DND-41 (cell line): ENCODE measurements around the gene FEM1C.

Experiments used
- ATAC-seq: fragments of 200-7000 bp; cut with Tn5 transposase; 3 replicates; pipeline ENCODE4 v1.9.1; 2021; ENCODE audit warnings: low read depth; ENCODE audit not compliant: insufficient read depth
- DNase-seq: peaks from one replicate; pipeline ENCODE4 v3.0.0-alpha.2; 2020
- H2AFZ ChIP-seq: 2 replicates; pipeline ENCODE4 v1.6.0; 2012; ENCODE audit warnings: low read depth, low read length
- H3K27ac ChIP-seq: 2 replicates; pipeline ENCODE4 v1.5.1; 2012; ENCODE audit warnings: low read length, inconsistent platforms
- H3K27me3 ChIP-seq: fragments of 200-600 bp; sonication (generic); 2 replicates; pipeline ENCODE4 v1.6.0; 2012; ENCODE audit warnings: low read length, mild to moderate bottlenecking, inconsistent platforms; ENCODE audit not compliant: insufficient read depth, poor library complexity
- H3K36me3 ChIP-seq: 2 replicates; pipeline ENCODE4 v1.5.1; 2012; ENCODE audit warnings: low read length, inconsistent platforms; ENCODE audit not compliant: insufficient read depth
- H3K4me1 ChIP-seq: 2 replicates; pipeline ENCODE4 v1.5.1; 2012; ENCODE audit warnings: mild to moderate bottlenecking, low read length; ENCODE audit not compliant: insufficient read depth
- H3K4me2 ChIP-seq: 2 replicates; pipeline ENCODE4 v1.6.0; 2012; ENCODE audit warnings: mild to moderate bottlenecking, moderate library complexity, low read length, inconsistent platforms; ENCODE audit not compliant: insufficient read depth
- H3K4me3 ChIP-seq, 2 experiments: fragments of 200-600 bp in 1 of 2; shearing (Covaris generic) in 1 of 2; 2 replicates each; pipeline ENCODE4 v1.5.1; 2012 to 2016; ENCODE audit warnings: inconsistent platforms in 2 of 2, low read length in 2 of 2, mild to moderate bottlenecking in 2 of 2, low read depth in 1 of 2, moderate library complexity in 1 of 2
- H3K79me2 ChIP-seq: 2 replicates; pipeline ENCODE4 v1.6.0; 2012; ENCODE audit warnings: low read length, inconsistent platforms; ENCODE audit not compliant: insufficient read depth
- H3K9ac ChIP-seq: 2 replicates; pipeline ENCODE4 v1.6.0; 2012; ENCODE audit warnings: low read depth, mild to moderate bottlenecking, inconsistent platforms, low read length, moderate library complexity
- H3K9me3 ChIP-seq: 2 replicates; pipeline ENCODE4 v1.5.1; 2012; ENCODE audit warnings: low read length, moderate library complexity, mild to moderate bottlenecking, inconsistent platforms; ENCODE audit not compliant: insufficient read depth, severe bottlenecking
- H4K20me1 ChIP-seq: 2 replicates; pipeline ENCODE4 v1.6.0; 2012; ENCODE audit warnings: low read length; ENCODE audit not compliant: insufficient read depth
- EZH2 ChIP-seq: IDR thresholded peaks from 3 replicates; pipeline ENCODE4 v1.6.1; 2012; ENCODE audit warnings: borderline replicate concordance, low read depth, mild to moderate bottlenecking, moderate library complexity, low read length, inconsistent platforms; ENCODE audit not compliant: severe bottlenecking
- TF ChIP-seq, protein P1 (sequence below): IDR thresholded peaks from 2 replicates; pipeline ENCODE4 v1.5.1; 2012; ENCODE audit warnings: borderline replicate concordance, low read length, moderate library complexity, mild to moderate bottlenecking; ENCODE audit not compliant: poor library complexity, severe bottlenecking; ENCODE audit errors: extremely low read depth

FEM1C gene

DNA sequence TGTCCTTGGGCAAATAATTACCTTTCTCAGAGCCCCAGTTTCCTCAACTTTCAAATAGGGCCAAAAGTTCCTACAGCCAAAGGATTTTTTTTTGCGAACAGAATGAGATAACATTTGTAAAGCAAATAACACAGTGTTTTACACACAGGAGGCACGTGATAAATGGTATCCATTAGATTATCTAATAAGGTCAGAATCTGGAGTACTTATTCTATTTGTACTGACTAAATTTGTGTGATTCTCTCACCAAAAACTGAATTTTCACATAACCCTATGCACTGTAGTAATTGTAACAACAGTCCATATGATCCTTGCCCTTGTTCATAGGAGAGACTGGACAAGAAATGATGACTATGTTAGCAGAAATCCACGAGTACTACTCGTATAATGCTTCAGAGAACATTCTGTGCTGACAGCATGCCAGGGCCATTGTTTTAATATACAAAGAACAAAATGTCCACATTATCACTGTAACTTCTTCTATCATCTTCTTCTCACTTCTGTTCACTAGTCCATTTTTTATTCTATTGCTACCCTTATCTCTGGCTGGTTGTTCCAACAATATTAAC lies 13.9 kb upstream of the FEM1C start:
- Histone ChIP-seq H3K27ac (no peak overlapping the region; the same call in 1 of the 2 replicates), H3K9ac (no peak overlapping the region), H4K20me1 (no peaks in the 10 kb centered on the region), H3K4me2 (no peak overlapping the region), H3K36me3 (no peaks in the 10 kb centered on the region), H2AFZ (peak overlapping the region; percentile 35; the same call in 1 of the 2 replicates), H3K27me3 (no peaks in the 10 kb centered on the region), H3K79me2 (no peaks in the 10 kb centered on the region), H3K4me1 (peaks cover 15% of the 10 kb centered on the region), H3K4me3 (no peak overlapping the region), H3K9me3 (no peaks in the 10 kb centered on the region)
- TF ChIP-seq EZH2 = no peak
- TF ChIP-seq, protein P1, sequence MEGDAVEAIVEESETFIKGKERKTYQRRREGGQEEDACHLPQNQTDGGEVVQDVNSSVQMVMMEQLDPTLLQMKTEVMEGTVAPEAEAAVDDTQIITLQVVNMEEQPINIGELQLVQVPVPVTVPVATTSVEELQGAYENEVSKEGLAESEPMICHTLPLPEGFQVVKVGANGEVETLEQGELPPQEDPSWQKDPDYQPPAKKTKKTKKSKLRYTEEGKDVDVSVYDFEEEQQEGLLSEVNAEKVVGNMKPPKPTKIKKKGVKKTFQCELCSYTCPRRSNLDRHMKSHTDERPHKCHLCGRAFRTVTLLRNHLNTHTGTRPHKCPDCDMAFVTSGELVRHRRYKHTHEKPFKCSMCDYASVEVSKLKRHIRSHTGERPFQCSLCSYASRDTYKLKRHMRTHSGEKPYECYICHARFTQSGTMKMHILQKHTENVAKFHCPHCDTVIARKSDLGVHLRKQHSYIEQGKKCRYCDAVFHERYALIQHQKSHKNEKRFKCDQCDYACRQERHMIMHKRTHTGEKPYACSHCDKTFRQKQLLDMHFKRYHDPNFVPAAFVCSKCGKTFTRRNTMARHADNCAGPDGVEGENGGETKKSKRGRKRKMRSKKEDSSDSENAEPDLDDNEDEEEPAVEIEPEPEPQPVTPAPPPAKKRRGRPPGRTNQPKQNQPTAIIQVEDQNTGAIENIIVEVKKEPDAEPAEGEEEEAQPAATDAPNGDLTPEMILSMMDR = no peak
- ATAC-seq (no peak), DNase-seq (no peak)

DNA sequence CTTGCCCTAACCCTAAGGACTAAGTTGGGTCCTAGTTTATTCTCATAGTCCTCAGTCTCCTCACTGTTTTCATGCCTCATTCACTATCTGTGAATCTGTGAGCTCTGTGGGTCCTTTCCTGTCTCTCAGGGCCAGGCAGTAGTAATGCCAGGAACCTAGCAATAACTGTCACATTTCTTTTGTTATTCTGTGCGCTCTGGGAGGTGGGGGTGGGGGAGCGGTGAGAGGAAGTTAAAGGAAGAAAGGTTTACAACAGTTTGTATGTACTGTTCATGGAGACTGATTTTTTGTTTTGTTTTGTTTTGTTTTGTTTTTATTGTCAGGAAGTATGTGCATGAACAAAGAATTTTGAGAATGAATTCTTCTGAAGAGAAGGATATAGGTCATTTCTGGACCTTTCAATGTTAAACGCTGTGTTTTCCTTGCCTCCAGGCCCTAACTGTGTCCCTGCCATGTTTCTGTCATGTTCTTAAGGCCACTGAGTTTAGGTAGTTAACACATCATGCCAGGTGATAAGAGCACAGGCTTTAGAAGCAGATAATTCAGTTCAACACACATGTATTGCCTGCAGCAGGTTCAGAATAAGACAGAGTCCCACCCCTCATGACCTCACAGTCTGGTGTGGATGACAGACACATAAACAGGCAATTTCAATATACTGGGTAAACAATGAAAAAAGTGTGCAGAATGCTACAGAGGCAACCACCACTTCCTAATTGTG lies 13.3 kb upstream of the FEM1C start:
- no peak for TF ChIP-seq EZH2
- TF ChIP-seq, protein P1 = no peak
- no peaks in the 10 kb centered on the region for H4K20me1 ChIP-seq
- H3K4me1 ChIP-seq = peaks cover 15% of the 10 kb centered on the region
- H3K4me2 ChIP-seq = no peak overlapping the region
- no peaks in the 10 kb centered on the region for H3K79me2 ChIP-seq
- H2AFZ ChIP-seq = peak overlapping the region; percentile 35
- H3K9me3 ChIP-seq = no peaks in the 10 kb centered on the region
- H3K27ac ChIP-seq = peak overlapping the region; percentile 44; the same call in 1 of the 2 replicates
- DNase-seq = peak; percentile 10
- peak; percentile 65; the same call in 2 of the 3 replicates for ATAC-seq
- no peaks in the 10 kb centered on the region for H3K36me3 ChIP-seq
- H3K27me3 ChIP-seq = no peaks in the 10 kb centered on the region
- H3K9ac ChIP-seq = no peak overlapping the region
- no peak overlapping the region for H3K4me3 ChIP-seq

DNA sequence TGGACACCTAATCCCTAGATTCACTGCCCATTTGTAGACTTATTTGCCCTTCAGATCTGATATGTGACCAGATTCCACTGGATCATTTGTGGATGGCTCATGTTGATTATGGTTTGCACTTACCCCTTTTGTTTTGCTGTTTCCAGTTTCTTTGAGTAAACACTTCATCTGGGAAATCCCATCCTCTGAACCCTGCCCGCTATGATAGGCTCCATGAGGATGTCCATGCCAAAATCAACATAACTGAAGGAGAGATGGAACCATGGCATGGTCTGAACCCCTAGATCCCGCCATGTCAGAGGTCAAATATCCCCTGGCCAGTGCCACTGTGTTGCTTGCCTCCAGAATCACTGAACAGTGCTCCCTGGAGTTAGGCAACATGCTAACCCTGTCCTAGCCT lies 11.7 kb upstream of the FEM1C start:
- TF ChIP-seq, protein P1 = no peak
- TF ChIP-seq EZH2 = no peak
- DNase-seq = no peak
- H3K4me3 ChIP-seq = no peak overlapping the region

More for the DNA sequence above, 11.7 kb upstream of the FEM1C start:
- no peak overlapping the region for H3K9ac ChIP-seq
- no peak overlapping the region for H2AFZ ChIP-seq
- no peak overlapping the region for H3K4me2 ChIP-seq
- no peaks in the 10 kb centered on the region for H3K27me3 ChIP-seq
- H3K9me3 ChIP-seq = no peaks in the 10 kb centered on the region
- no peak overlapping the region for H3K27ac ChIP-seq
- no peaks in the 10 kb centered on the region for H3K36me3 ChIP-seq
- H3K4me1 ChIP-seq = peaks cover 15% of the 10 kb centered on the region
- no peak for ATAC-seq
- no peaks in the 10 kb centered on the region for H4K20me1 ChIP-seq
- H3K79me2 ChIP-seq = no peaks in the 10 kb centered on the region
